GM12874 (cell line): ENCODE results near the gene UGT1A9.

Source experiments
- CTCF ChIP-seq: IDR thresholded peaks from 2 replicates; pipeline ENCODE4 v1.5.1; 2011; ENCODE audit warnings: low read depth, mild to moderate bottlenecking, control low read depth, low read length, moderate library complexity; ENCODE audit not compliant: insufficient read depth

UGT1A9 gene

GRCh38 chr2:233791151-233791882 lies 119.6 kb downstream of the UGT1A9 start:
- TF ChIP-seq CTCF = no peak

GRCh38 chr2:233791883-233792329 lies 120.2 kb downstream of the UGT1A9 start:
- no peak for TF ChIP-seq CTCF

GRCh38 chr2:233792720-233793119 lies 121.0 kb downstream of the UGT1A9 start:
- no peak for TF ChIP-seq CTCF

GRCh38 chr2:233793465-233794127 lies 121.9 kb downstream of the UGT1A9 start:
- TF ChIP-seq CTCF = no peak

GRCh38 chr2:233794128-233794658 lies 122.5 kb downstream of the UGT1A9 start:
- TF ChIP-seq CTCF = no peak

GRCh38 chr2:233795735-233796171 lies 124.1 kb downstream of the UGT1A9 start:
- no peak for TF ChIP-seq CTCF

GRCh38 chr2:233796254-233796653 lies 124.6 kb downstream of the UGT1A9 start:
- no peak for TF ChIP-seq CTCF
